DND-41 (cell line): ENCODE data around the gene SHBG.

Source experiments
- ATAC-seq: fragments of 200-7000 bp; cut with Tn5 transposase; 3 replicates; pipeline ENCODE4 v1.9.1; 2021; ENCODE audit warnings: low read depth; ENCODE audit not compliant: insufficient read depth
- DNase-seq: peaks from one replicate; pipeline ENCODE4 v3.0.0-alpha.2; 2020
- H2AFZ ChIP-seq: 2 replicates; pipeline ENCODE4 v1.6.0; 2012; ENCODE audit warnings: low read depth, low read length
- H3K27ac ChIP-seq: 2 replicates; pipeline ENCODE4 v1.5.1; 2012; ENCODE audit warnings: low read length, inconsistent platforms
- H3K27me3 ChIP-seq: fragments of 200-600 bp; sonication (generic); 2 replicates; pipeline ENCODE4 v1.6.0; 2012; ENCODE audit warnings: low read length, mild to moderate bottlenecking, inconsistent platforms; ENCODE audit not compliant: insufficient read depth, poor library complexity
- H3K36me3 ChIP-seq: 2 replicates; pipeline ENCODE4 v1.5.1; 2012; ENCODE audit warnings: low read length, inconsistent platforms; ENCODE audit not compliant: insufficient read depth
- H3K4me1 ChIP-seq: 2 replicates; pipeline ENCODE4 v1.5.1; 2012; ENCODE audit warnings: mild to moderate bottlenecking, low read length; ENCODE audit not compliant: insufficient read depth
- H3K4me2 ChIP-seq: 2 replicates; pipeline ENCODE4 v1.6.0; 2012; ENCODE audit warnings: mild to moderate bottlenecking, moderate library complexity, low read length, inconsistent platforms; ENCODE audit not compliant: insufficient read depth
- H3K4me3 ChIP-seq, 2 experiments: fragments of 200-600 bp in 1 of 2; shearing (Covaris generic) in 1 of 2; 2 replicates each; pipeline ENCODE4 v1.5.1; 2012 to 2016; ENCODE audit warnings: inconsistent platforms in 2 of 2, low read length in 2 of 2, mild to moderate bottlenecking in 2 of 2, low read depth in 1 of 2, moderate library complexity in 1 of 2
- H3K79me2 ChIP-seq: 2 replicates; pipeline ENCODE4 v1.6.0; 2012; ENCODE audit warnings: low read length, inconsistent platforms; ENCODE audit not compliant: insufficient read depth
- H3K9ac ChIP-seq: 2 replicates; pipeline ENCODE4 v1.6.0; 2012; ENCODE audit warnings: low read depth, mild to moderate bottlenecking, inconsistent platforms, low read length, moderate library complexity
- H3K9me3 ChIP-seq: 2 replicates; pipeline ENCODE4 v1.5.1; 2012; ENCODE audit warnings: low read length, moderate library complexity, mild to moderate bottlenecking, inconsistent platforms; ENCODE audit not compliant: insufficient read depth, severe bottlenecking
- H4K20me1 ChIP-seq: 2 replicates; pipeline ENCODE4 v1.6.0; 2012; ENCODE audit warnings: low read length; ENCODE audit not compliant: insufficient read depth
- EZH2 ChIP-seq: IDR thresholded peaks from 3 replicates; pipeline ENCODE4 v1.6.1; 2012; ENCODE audit warnings: borderline replicate concordance, low read depth, mild to moderate bottlenecking, moderate library complexity, low read length, inconsistent platforms; ENCODE audit not compliant: severe bottlenecking
- TF ChIP-seq, protein P1 (sequence below): IDR thresholded peaks from 2 replicates; pipeline ENCODE4 v1.5.1; 2012; ENCODE audit warnings: borderline replicate concordance, low read length, moderate library complexity, mild to moderate bottlenecking; ENCODE audit not compliant: poor library complexity, severe bottlenecking; ENCODE audit errors: extremely low read depth

The SHBG gene

DNA sequence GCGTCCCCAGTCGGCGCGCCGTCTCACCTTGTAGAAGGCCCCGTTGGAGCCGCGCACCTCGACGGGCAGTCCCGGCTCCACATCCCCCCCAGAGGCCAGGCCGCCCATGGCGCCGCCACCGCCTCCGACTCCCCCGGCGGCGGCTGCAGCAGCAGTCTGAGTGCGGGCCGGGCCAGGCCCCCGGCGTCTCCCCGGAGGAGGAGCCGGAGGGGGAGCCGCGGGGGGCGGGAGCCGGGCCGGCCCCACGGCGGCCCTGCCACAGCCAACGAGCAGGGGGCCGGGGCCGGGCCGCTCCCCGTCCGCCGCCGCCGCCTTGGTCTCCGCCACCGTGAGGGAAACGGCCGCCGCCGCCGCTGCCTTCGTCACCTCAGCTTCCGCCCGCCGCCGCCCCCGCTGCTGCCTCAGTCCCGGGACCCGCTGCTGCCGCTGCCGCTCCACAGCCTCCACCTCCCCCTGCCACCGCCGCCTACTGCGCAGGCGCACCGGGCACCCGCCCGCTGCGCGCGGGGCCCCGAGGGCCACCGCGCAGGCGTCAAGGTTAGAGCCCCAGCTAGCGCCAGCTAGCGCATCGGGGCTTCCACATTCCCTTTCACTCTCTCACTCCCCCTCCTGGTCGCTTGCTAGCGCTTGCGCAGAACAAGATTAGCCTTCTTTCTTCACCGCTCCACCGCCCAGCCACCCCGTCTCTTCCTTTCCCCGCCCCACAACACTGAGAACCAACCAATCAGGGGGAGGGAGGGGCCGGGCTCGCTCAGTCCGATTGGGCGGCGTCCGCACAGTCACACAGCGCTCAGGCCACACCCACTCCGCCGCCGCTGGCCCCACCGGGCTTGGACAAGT lies 15.3 kb upstream of the SHBG start, which contains the start of gene FXR2:
TSS of gene FXR2 (minus strand) at position 473 of the 840 bp plus-strand sequence. CDS start at position 108, 365 bp downstream.
- DNase-seq (peak; percentile 100), ATAC-seq (peak; percentile 93)
- H3K9me3 ChIP-seq: no peaks in the 10 kb centered on the region
- H3K4me1 ChIP-seq: peaks cover 47% of the 10 kb centered on the region
- peak within 1 kb of the TSS; percentile 76 for H3K27ac ChIP-seq
- TF ChIP-seq, protein P1, sequence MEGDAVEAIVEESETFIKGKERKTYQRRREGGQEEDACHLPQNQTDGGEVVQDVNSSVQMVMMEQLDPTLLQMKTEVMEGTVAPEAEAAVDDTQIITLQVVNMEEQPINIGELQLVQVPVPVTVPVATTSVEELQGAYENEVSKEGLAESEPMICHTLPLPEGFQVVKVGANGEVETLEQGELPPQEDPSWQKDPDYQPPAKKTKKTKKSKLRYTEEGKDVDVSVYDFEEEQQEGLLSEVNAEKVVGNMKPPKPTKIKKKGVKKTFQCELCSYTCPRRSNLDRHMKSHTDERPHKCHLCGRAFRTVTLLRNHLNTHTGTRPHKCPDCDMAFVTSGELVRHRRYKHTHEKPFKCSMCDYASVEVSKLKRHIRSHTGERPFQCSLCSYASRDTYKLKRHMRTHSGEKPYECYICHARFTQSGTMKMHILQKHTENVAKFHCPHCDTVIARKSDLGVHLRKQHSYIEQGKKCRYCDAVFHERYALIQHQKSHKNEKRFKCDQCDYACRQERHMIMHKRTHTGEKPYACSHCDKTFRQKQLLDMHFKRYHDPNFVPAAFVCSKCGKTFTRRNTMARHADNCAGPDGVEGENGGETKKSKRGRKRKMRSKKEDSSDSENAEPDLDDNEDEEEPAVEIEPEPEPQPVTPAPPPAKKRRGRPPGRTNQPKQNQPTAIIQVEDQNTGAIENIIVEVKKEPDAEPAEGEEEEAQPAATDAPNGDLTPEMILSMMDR: peak; percentile 85
- no peak for TF ChIP-seq EZH2
- peak within 1 kb of the TSS; percentile 78 for H3K4me2 ChIP-seq
- H3K36me3 ChIP-seq: peaks cover 24% of the 10 kb centered on the region
- peak within 1 kb of the TSS; percentile 94 for H2AFZ ChIP-seq
- H3K79me2 ChIP-seq: peaks cover 46% of the 10 kb centered on the region
- peaks cover 35% of the 10 kb centered on the region; the same call in 1 of the 2 replicates for H4K20me1 ChIP-seq
- peak within 1 kb of the TSS; percentile 59 to 69 for H3K4me3 ChIP-seq
- peak within 1 kb of the TSS; percentile 78 for H3K9ac ChIP-seq
- H3K27me3 ChIP-seq: no peaks in the 10 kb centered on the region

DNA sequence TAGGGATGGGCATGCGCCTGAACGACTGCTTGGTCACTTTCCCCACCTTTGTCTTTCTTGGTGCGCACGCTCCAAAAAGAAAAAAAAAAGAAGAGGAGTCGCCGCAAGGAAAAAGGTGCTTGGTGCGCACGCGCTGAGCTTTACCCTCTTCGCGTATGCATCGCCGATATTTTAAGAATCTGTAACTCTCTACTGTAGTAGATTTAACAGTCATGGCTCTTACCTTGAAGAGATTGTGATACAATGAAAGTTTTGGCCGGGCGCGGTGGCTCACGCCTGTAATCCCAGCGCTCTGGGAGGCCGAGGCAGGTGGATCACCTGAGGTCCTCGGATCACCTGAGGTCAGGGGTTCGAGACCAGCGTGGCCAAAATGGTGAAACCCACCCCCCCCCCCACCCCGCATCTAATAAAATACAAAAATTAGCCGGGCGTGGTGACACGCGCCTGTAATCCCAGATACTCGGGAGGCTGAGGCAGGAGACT lies 14.6 kb upstream of the SHBG start:
- H2AFZ ChIP-seq: peak overlapping the region; percentile 94
- DNase-seq (no peak), ATAC-seq (no peak)
- no peaks in the 10 kb centered on the region for H3K27me3 ChIP-seq
- TF ChIP-seq, protein P1: no peak
- TF ChIP-seq EZH2: no peak
- H3K36me3 ChIP-seq: peaks cover 20% of the 10 kb centered on the region
- peak overlapping the region; percentile 74 for H3K4me2 ChIP-seq
- peaks cover 41% of the 10 kb centered on the region for H3K79me2 ChIP-seq
- H3K4me3 ChIP-seq: peak overlapping the region; percentile 38 to 62; a peak in 3 of 4 replicates
- peak overlapping the region; percentile 61 for H3K9ac ChIP-seq
- H4K20me1 ChIP-seq: peaks cover 30% of the 10 kb centered on the region; the same call in 1 of the 2 replicates
- H3K4me1 ChIP-seq: peaks cover 43% of the 10 kb centered on the region
- H3K9me3 ChIP-seq: no peaks in the 10 kb centered on the region
- H3K27ac ChIP-seq: peak overlapping the region; percentile 76

- H3K4me3 ChIP-seq: no peak overlapping the region
- no peaks in the 10 kb centered on the region for H3K27me3 ChIP-seq
- no peaks in the 10 kb centered on the region; the same call in 1 of the 2 replicates for H3K36me3 ChIP-seq
- no peak overlapping the region for H2AFZ ChIP-seq
- no peak overlapping the region for H3K9ac ChIP-seq
- DNase-seq (no peak), ATAC-seq (no peak)
- H3K79me2 ChIP-seq: peaks cover 8% of the 10 kb centered on the region
- TF ChIP-seq, protein P1: no peak
- no peak for TF ChIP-seq EZH2
- no peak overlapping the region for H3K27ac ChIP-seq
- H3K4me1 ChIP-seq: peaks cover 11% of the 10 kb centered on the region
- H4K20me1 ChIP-seq: peaks cover 5% of the 10 kb centered on the region; the same call in 1 of the 2 replicates
- H3K4me2 ChIP-seq: no peak overlapping the region
- no peaks in the 10 kb centered on the region for H3K9me3 ChIP-seq
Observed at GRCh38 chr17:7618608-7619007, 11.3 kb upstream of the SHBG start.
